GM18508 (cell line): Measurements from ENCODE around the gene EXD3.

Experiments used
- ATAC-seq: cut with Tn5 transposase; IDR thresholded peaks from one replicate; pipeline ENCODE4 v1.9.1; 2021; ENCODE audit warnings: moderate number of reproducible peaks; ENCODE audit not compliant: insufficient read depth, unreplicated experiment

The EXD3 gene

GRCh38 chr9:137369911-137370764 lies 52.8 kb downstream of the EXD3 start:
- no peak for ATAC-seq

GRCh38 chr9:137369061-137369787 lies 53.7 kb downstream of the EXD3 start:
- ATAC-seq = no peak

- no peak for ATAC-seq
Measured at GRCh38 chr9:137368431-137369035, 54.4 kb downstream of the EXD3 start.

GRCh38 chr9:137367506-137368430 lies 55.2 kb downstream of the EXD3 start:
- no peak for ATAC-seq

- no peak for ATAC-seq
Measured at GRCh38 chr9:137366891-137367381, 56.0 kb downstream of the EXD3 start.

GRCh38 chr9:137366445-137366810 lies 56.5 kb downstream of the EXD3 start:
- no peak for ATAC-seq

- ATAC-seq = no peak
Measured at GRCh38 chr9:137365552-137366444, 57.2 kb downstream of the EXD3 start.

- no peak for ATAC-seq
Measured at GRCh38 chr9:137365056-137365455, 57.9 kb downstream of the EXD3 start.

- ATAC-seq = no peak
Measured at GRCh38 chr9:137359850-137360249, 63.1 kb downstream of the EXD3 start.

GRCh38 chr9:137358126-137358525 lies 64.8 kb downstream of the EXD3 start:
- no peak for ATAC-seq

GRCh38 chr9:137357166-137357565 lies 65.8 kb downstream of the EXD3 start:
- ATAC-seq = no peak

- no peak for ATAC-seq
Measured at GRCh38 chr9:137355761-137356365, 67.1 kb downstream of the EXD3 start.

GRCh38 chr9:137354845-137355760 lies 67.9 kb downstream of the EXD3 start:
- ATAC-seq = no peak

- ATAC-seq = no peak
Measured at GRCh38 chr9:137354153-137354844, 68.7 kb downstream of the EXD3 start.

- ATAC-seq = no peak
Measured at GRCh38 chr9:137353223-137354152, 69.5 kb downstream of the EXD3 start.
